SK-N-MC (cell line): ENCODE results near the gene BIRC7.

Experiments used
- DNase-seq: peaks from one replicate; pipeline ENCODE4 v3.0.0-alpha.2; 2011; ENCODE audit warnings: low read depth, low spot score
- H3K27ac ChIP-seq: fragments of 200-600 bp; sonication (generic); 2 replicates; pipeline ENCODE4 v1.5.1; 2016; ENCODE audit warnings: mixed run types
- H3K36me3 ChIP-seq: fragments of 200-600 bp; sonication (generic); 2 replicates; pipeline ENCODE4 v1.6.1; 2017; ENCODE audit warnings: antibody characterized with exemption, low read length, mixed read lengths; ENCODE audit not compliant: insufficient read depth
- H3K4me3 ChIP-seq: fragments of 200-600 bp; sonication (generic); 2 replicates; pipeline ENCODE4 v1.5.1; 2016
- H3K9ac ChIP-seq: fragments of 200-600 bp; sonication (generic); 2 replicates; pipeline ENCODE4 v1.8.0; 2017; ENCODE audit warnings: mixed run types, mixed read lengths; ENCODE audit not compliant: insufficient read length
- H3K9me3 ChIP-seq: fragments of 200-600 bp; sonication (generic); 2 replicates; pipeline ENCODE4 v1.6.1; 2017; ENCODE audit warnings: low read depth, mild to moderate bottlenecking, antibody characterized with exemption, low read length, moderate library complexity, mixed read lengths
- EZH2 ChIP-seq: fragments of 200-600 bp; sonication (generic); IDR thresholded peaks from one replicate; pipeline ENCODE4 v1.6.1; 2017; ENCODE audit warnings: antibody characterized with exemption
- FOXP2 ChIP-seq: optimal IDR thresholded peaks from 2 replicates; pipeline ENCODE3; 2011; ENCODE audit warnings: mild to moderate bottlenecking, moderate library complexity; ENCODE audit not compliant: insufficient read depth; ENCODE audit errors: extremely low read length, control extremely low read depth
- POLR2AphosphoS5 ChIP-seq: IDR thresholded peaks from 2 replicates; pipeline ENCODE4 v1.6.1; 2012; ENCODE audit warnings: mild to moderate bottlenecking, low read depth, low read length, borderline replicate concordance

The BIRC7 gene

GRCh38 chr20:63261060-63261794, 25.5 kb downstream of the BIRC7 start:
- Histone ChIP-seq H3K27ac (no peak overlapping the region), H3K36me3 (no peaks in the 10 kb centered on the region), H3K9me3 (no peaks in the 10 kb centered on the region), H3K9ac (no peak overlapping the region), H3K4me3 (no peak overlapping the region)
- no peak for TF ChIP-seq EZH2
- TF ChIP-seq POLR2AphosphoS5: no peak
- no peak for DNase-seq

GRCh38 chr20:63261795-63262528, 26.3 kb downstream of the BIRC7 start:
- Histone ChIP-seq H3K9me3 (no peaks in the 10 kb centered on the region), H3K27ac (no peak overlapping the region), H3K9ac (no peak overlapping the region), H3K4me3 (no peak overlapping the region), H3K36me3 (no peaks in the 10 kb centered on the region)
- TF ChIP-seq EZH2 (no peak), FOXP2 (no peak), POLR2AphosphoS5 (no peak)
- DNase-seq: no peak

- Histone ChIP-seq H3K36me3 (no peaks in the 10 kb centered on the region), H3K4me3 (no peak overlapping the region), H3K9ac (no peak overlapping the region), H3K9me3 (no peaks in the 10 kb centered on the region), H3K27ac (no peak overlapping the region)
- no peak for DNase-seq
- TF ChIP-seq FOXP2 (no peak), EZH2 (no peak), POLR2AphosphoS5 (no peak)
These were observed 27.1 kb downstream of the BIRC7 start for GRCh38 chr20:63262836-63263235.

GRCh38 chr20:63264000-63264399, 28.3 kb downstream of the BIRC7 start:
- no peak for DNase-seq
- H3K36me3 ChIP-seq: no peaks in the 10 kb centered on the region
- H3K27ac ChIP-seq: no peak overlapping the region
- H3K4me3 ChIP-seq: no peak overlapping the region
- no peak for TF ChIP-seq FOXP2
- no peak for TF ChIP-seq EZH2
- no peak for TF ChIP-seq POLR2AphosphoS5
- no peaks in the 10 kb centered on the region for H3K9me3 ChIP-seq
- H3K9ac ChIP-seq: no peak overlapping the region

- H3K4me3 ChIP-seq: no peak overlapping the region
- no peaks in the 10 kb centered on the region for H3K36me3 ChIP-seq
- no peaks in the 10 kb centered on the region for H3K9me3 ChIP-seq
- no peak overlapping the region for H3K27ac ChIP-seq
- TF ChIP-seq FOXP2: no peak
- TF ChIP-seq POLR2AphosphoS5: no peak
- no peak for TF ChIP-seq EZH2
- no peak for DNase-seq
- H3K9ac ChIP-seq: no peak overlapping the region
These were observed 28.8 kb downstream of the BIRC7 start for GRCh38 chr20:63264519-63264918.

- no peaks in the 10 kb centered on the region for H3K9me3 ChIP-seq
- no peak overlapping the region for H3K4me3 ChIP-seq
- no peaks in the 10 kb centered on the region for H3K36me3 ChIP-seq
- H3K27ac ChIP-seq: no peak overlapping the region
- H3K9ac ChIP-seq: no peak overlapping the region
- no peak for TF ChIP-seq FOXP2
- no peak for TF ChIP-seq POLR2AphosphoS5
- no peak for TF ChIP-seq EZH2
- DNase-seq: no peak
These were observed 30.3 kb downstream of the BIRC7 start for GRCh38 chr20:63265891-63266515.

GRCh38 chr20:63267691-63268090, 32.0 kb downstream of the BIRC7 start:
- DNase-seq: no peak

GRCh38 chr20:63268256-63268655, 32.6 kb downstream of the BIRC7 start:
- Histone ChIP-seq H3K9ac (no peak overlapping the region), H3K27ac (no peak overlapping the region), H3K9me3 (no peaks in the 10 kb centered on the region), H3K4me3 (no peak overlapping the region), H3K36me3 (no peaks in the 10 kb centered on the region)
- TF ChIP-seq POLR2AphosphoS5 (no peak), EZH2 (no peak), FOXP2 (no peak)
- DNase-seq: no peak

More at GRCh38 chr20:63267691-63268090, 32.0 kb downstream of the BIRC7 start:
- no peak overlapping the region for H3K27ac ChIP-seq
- H3K4me3 ChIP-seq: no peak overlapping the region
- H3K36me3 ChIP-seq: no peaks in the 10 kb centered on the region
- TF ChIP-seq EZH2: no peak
- TF ChIP-seq POLR2AphosphoS5: no peak
- TF ChIP-seq FOXP2: no peak
- H3K9ac ChIP-seq: no peak overlapping the region
- no peaks in the 10 kb centered on the region for H3K9me3 ChIP-seq
